GM11168 (cell line): Measurements from ENCODE around the gene SCT.

Experiments used
- in situ Hi-C: fragments of 300-500 bp; cut with MboI; formaldehyde crosslinking; loops from one replicate; pipeline ENCODE4 v1.12.0; 2022; ENCODE audit warnings: low sequenced_read_pairs; ENCODE audit not compliant: unreplicated experiment

Gene SCT

DNA sequence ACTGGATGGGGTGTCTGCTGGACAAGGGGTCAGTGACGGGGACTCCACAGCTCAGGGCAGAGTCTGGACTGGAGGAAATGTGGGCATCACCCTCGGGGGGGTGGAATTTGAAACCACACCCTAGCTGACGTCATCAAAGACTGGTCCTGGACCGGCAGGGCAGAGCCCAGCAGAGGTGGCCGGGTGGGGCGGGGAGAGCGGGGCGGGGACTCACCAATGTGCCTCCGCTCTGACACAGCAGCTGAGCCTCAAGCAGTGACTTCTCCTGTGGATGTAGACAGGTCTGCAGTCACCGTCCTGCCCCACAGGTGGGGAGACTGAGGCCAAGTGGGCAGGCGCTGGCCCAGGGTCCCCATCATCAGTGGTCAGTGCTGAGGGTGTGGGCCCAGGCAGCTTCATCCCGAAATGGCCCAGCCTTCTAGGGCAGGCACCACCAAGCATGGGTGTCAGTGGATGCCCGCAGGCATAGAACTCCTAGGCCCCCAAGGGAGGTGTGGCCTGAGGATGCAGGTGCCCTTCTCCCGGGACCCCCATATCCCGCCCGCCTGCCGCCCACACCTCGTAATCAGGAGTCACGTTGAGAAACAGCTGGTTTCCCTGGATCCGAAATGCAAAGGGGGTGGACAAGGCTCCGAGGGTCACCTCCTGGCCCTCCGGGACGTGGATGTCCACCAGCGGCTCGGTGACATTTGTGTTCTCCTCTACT is 2.8 kb downstream of the SCT start:
- in situ Hi-C loops: no loop called here

DNA sequence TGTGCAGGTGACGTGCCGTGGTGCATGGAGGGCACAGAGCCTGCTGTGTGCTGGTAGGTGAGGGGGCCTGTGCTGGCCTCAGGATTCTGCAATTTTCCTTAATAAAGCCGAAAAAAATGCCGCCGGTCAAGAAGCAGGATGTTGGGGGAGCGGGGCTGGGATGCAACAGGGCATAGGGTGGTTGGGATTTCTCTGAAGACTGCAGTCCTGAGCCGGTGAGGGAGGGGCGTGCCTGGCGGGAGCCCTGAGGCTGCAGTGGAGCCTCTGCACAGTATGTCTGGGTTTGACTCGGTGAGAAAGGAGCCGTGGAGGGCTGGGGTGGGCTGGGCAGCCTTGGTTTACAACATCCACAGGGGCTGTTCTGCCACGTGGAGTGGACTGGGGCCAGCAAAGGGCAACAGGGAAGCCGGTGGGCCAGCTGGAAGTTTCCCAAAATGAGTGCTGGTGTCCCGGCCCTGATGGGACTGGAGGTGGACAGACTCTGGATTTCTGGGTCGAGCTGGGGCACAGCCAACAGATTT is 3.6 kb downstream of the SCT start:
- in situ Hi-C loops: no loop called here

- in situ Hi-C loops: no loop called here
Measured at GRCh38 chr11:621838-622237, 5.1 kb downstream of the SCT start.

DNA sequence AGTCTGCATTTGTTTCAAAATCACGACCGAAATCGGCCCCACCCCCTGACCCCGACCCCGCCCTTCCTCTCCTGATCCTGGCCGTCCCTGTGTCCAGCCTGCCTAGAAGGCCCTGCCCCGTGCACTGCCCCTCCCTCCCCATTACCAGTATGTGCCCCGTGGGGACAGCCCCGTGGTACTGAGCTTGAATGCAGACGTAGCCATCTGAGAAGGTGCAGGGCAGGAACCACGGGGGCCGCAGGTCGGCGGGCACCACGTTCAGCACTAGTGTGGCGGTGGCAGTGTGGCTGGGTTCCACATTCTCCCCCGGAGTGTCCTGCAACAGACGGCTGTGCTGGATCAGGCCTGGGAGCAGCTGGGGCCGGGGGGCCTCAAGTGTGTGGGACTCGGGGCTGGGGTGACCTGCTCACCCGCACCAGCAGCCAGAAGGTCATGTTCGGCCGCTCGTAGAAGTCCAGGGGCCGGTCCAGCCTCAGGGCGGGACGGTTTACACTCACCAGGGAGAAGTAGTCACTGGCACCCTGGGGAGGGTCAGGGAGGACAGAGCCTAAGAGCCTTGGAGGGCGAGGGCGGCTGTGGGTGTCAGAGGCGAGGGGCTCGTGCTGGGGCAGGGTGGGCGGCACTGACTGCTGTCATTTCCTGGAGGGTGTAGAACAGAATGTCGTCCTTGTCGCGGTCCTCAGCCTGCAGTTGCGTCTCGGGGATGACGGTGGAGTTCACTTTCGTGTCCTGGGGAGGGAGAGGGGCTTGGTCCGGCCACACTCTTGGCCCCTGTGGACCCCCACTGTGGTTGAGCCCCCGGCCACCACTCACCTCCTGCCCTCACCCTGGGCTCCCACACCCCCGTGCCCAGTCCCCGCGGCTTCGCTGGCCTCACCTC is 5.8 kb downstream of the SCT start:
- in situ Hi-C loops: no loop called here

GRCh38 chr11:620201-620600 is 6.8 kb downstream of the SCT start:
- in situ Hi-C loops: no loop called here

DNA sequence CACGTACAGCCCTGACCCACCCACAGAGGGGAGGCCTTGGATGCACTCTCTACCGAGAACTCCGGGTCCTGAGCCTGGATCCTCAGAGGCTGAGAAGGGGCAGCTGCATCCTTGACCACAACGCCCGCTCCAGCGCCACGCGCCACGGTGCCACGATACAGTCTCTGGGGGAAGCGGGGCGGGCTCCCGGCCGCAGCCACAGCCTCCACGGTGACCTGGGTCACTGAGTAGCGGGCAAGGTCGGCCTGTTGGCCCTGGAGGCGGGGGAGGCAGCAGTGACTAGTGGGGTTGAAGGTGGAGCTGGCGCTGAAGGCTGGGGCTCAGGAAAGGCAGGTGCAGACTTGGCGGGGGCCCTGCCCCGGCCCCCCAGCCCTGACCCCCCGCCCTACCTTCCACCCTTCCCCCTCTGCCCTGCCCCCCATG is 7.3 kb downstream of the SCT start:
- in situ Hi-C loops: no loop called here

DNA sequence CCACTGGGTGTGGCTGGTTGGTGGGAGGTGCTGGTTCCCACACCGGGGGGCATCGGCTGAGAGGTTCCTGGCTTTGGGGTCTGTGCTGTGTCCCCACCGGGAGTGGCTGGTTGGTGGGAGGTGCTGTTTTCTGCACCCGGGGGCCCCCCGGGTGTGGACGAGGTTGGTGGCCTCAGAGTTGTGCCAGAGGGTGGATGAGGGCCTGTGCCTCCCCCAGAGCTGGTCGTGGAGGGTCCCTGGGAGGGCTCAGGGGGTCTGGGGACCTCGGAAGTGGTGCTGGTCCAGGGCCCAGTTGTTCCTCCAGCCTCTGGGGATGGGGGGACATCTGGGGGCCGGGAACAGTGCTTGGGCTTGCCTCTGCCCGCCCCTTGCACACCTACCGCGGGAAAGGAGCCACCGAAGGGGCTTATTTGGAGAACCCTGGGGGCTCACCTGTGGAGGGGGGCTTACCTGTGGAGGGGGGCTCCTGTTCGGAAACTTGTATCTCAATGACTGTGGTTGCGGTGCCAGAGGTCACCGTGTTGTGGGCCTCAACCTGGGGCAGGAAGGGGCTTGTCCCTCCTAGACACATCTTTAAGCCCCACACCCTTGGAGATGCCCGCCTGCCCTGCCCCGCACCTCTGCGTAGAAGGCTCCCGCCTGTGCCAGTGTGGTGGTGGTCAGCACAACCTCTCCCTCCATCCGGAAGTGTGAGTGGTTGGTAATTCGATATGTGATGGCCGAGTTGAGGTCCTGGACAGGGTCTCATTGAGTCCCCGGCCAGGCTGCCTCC is 7.9 kb downstream of the SCT start:
- in situ Hi-C loops: no loop called here

- in situ Hi-C loops: no loop called here
Measured at GRCh38 chr11:617912-618682, 8.9 kb downstream of the SCT start.

GRCh38 chr11:617199-617911 is 9.6 kb downstream of the SCT start:
- in situ Hi-C loops: no loop called here

DNA sequence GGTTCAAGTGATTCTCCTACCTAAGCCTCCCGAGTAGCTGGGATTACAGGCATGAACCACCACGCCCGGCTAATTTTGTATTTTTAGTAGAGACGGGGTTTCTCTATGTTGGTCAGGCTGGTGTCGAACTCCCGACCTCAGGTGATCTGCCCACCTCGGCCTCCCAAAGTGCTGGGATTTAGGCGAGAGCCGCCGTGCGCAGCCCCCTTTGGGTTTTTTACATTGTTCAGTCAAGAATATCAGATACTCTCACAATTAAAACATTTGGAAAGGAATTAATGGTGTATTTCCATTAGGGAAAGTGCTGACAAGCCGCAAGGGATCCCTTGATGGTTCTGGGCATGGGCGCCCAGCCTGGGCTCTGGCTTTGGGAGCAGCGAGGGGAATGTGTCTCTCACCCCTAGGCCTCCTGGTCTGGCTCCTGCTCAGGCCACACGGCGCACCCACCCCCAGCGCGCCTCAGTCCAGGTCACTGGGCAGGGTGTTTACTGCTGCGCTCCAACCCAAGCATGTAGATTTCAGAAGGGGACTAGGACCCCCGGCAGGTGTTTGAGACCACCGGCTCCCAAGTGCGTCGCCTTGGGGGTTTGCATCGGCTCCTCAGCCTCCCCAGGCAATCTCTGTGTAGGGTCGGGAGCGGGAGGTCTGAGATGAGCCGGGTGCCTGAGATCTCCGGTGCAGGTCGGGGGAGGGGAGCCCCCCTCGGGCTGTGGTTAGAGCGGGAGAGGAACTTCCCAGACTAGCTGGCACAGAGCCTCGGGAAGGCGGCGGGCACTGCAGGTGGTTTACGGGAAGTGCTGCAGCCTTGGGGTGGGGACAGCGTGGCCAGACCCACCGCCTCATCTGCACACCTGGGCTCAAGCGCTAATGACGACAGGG is 10.4 kb downstream of the SCT start:
- in situ Hi-C loops: no loop called here

DNA sequence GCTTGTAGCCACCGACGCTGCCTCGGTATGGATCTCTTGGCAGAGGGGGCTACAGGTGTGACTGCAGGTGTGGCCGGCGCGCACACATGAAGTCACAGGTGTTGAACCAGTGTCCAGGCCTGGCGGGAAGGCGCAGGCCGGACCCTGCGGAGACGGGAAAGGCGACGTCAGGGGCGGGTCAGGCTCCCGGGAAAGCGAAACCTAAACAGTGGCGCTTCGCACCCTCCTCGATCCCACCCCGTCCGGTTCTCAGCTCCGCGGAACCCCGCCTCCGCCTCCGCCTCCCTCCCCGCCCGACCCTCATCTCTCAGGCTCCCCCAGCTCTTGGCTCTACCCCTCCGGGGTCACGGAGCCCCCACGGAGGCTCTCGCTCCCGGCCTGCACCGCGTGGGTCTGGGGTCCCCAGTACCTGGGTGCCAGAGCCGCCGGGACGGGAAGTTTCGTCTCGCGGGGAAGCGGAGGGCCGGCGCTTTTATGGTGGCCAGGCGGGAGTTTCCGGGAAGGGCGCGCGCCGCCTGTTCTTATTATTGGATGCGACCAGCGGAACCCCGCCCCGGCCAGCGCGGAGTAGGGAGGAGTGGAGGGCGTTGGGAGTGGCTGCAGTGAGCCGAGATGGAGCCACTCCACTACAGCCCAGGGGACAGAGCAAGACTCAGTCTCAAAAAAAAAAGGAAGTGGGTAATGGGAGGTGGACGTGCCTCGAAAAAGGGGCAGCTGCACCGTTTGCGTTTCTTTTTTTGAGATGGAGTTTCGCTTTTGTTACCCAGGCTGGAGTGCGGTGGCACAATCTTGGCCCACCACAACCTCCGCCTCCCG is 11.3 kb downstream of the SCT start, which contains the start of gene IRF7:
IRF7 (minus strand) TSS at position 447 of the 816 bp plus-strand sequence. CDS start 586 bp downstream, outside the sequence.
- in situ Hi-C loops: no loop called here

GRCh38 chr11:614623-615503 is 12.1 kb downstream of the SCT start:
- in situ Hi-C loops: no loop called here

DNA sequence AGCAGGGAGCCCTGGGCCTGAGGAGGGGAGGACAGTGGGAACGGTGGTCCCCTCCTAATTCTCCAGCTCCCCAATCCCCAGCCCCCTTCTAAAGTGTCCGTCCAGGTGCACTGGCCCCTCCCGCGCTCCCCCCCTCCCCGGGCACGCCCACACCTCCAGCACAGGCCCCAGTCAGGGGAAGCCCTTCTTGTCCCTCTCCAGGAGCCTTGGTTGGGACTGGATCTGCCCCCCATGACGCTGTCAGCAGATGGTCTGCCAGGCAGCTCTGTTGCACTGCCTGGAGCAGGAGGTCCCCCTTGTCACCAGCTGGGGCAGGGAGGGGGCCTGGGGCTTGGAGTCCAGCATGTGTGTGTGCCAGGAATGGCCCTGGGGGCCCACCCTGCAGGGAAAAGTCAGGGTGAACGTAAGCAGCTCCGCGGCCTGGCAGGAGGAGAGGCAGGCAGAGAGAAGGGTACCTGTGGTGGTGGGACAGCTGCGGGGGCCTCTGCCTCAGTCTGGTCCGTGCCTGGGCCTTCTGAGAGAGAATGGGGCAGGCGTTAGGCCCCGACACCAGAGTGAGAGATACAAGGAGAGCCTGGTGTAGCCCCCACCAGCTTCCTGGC is 12.9 kb downstream of the SCT start:
- in situ Hi-C loops: no loop called here

DNA sequence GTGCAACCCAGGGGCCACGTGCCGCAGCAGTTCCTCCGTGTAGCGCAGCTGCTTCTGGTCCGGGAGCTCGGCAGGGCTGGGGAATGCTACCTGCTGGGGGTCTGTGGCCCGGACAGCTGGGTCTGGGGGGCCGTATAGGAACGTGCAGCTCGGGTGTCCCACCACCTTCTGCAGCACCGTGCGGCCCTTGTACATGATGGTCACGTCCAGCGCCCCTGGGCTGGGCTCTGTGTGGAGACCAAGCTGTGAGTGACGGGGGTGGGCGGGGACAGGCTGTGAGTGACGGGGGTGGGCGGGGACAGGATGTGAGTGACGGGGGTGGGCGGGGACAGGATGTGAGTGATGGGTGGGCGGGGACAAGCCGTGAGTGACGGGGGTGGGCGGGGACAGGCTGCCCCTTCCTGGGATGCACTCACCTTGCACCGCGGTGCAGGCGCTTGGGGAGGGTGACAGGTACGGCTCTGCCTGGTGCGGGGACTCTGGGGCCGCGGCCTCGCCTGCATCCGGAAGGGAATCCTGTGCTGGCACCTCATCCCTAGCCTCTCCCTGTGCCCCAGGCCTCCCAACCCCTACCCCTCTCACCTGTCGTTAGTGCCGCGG is 13.5 kb downstream of the SCT start:
- in situ Hi-C loops: no loop called here

- in situ Hi-C loops: no loop called here
Measured at GRCh38 chr11:612961-613300, 14.1 kb downstream of the SCT start.
